GM23248 (cell line): ENCODE measurements around the gene KRTAP17-1. TPM values are rescaled to one million over a fixed set of nuclear protein-coding genes. Genes with fewer than 3 reads are reported as not detected.
A peak's percentile ranks its signal among the peaks of the same experiment; 100 is the strongest.

Experiments
- DNase-seq: peaks from one replicate; pipeline ENCODE4 v3.0.0-alpha.2; 2015
- H2AFZ ChIP-seq: fragments of 200-600 bp; sonication (generic); 2 replicates; pipeline ENCODE4 v1.6.1; 2016; ENCODE audit warnings: antibody characterized with exemption
- H3F3A ChIP-seq: fragments of 200-600 bp; sonication (generic); 2 replicates; pipeline ENCODE4 v1.6.1; 2016; ENCODE audit warnings: mild to moderate bottlenecking, antibody characterized with exemption, mixed run types; ENCODE audit not compliant: insufficient read depth
- H3K27ac ChIP-seq: fragments of 200-600 bp; sonication (generic); 2 replicates; pipeline ENCODE4 v1.5.1; 2016; ENCODE audit warnings: mild to moderate bottlenecking
- H3K27me3 ChIP-seq: fragments of 200-600 bp; sonication (generic); replicated peaks from 2 replicates; pipeline ENCODE4 v1.6.1; 2016; ENCODE audit warnings: mild to moderate bottlenecking; ENCODE audit not compliant: insufficient read depth
- H3K36me3 ChIP-seq: fragments of 200-600 bp; sonication (generic); 2 replicates; pipeline ENCODE4 v1.6.1; 2016; ENCODE audit warnings: low read depth, mild to moderate bottlenecking
- H3K4me1 ChIP-seq: fragments of 200-600 bp; sonication (generic); 2 replicates; pipeline ENCODE4 v1.6.1; 2016; ENCODE audit warnings: mild to moderate bottlenecking; ENCODE audit not compliant: insufficient read depth
- H3K4me2 ChIP-seq: fragments of 200-600 bp; sonication (generic); one replicate; pipeline ENCODE4 v1.6.1; 2016; ENCODE audit warnings: mild to moderate bottlenecking; ENCODE audit not compliant: unreplicated experiment
- H3K4me3 ChIP-seq: fragments of 200-600 bp; sonication (generic); 2 replicates; pipeline ENCODE4 v1.5.1; 2016; ENCODE audit warnings: mild to moderate bottlenecking
- H3K79me2 ChIP-seq: fragments of 200-600 bp; sonication (generic); 2 replicates; pipeline ENCODE4 v1.6.1; 2016; ENCODE audit warnings: mild to moderate bottlenecking; ENCODE audit not compliant: insufficient read depth
- H3K9ac ChIP-seq: fragments of 200-600 bp; sonication (generic); 2 replicates; pipeline ENCODE4 v1.6.1; 2016; ENCODE audit warnings: mild to moderate bottlenecking
- H3K9me2 ChIP-seq: fragments of 200-600 bp; sonication (generic); 2 replicates; pipeline ENCODE4 v1.6.1; 2016; ENCODE audit warnings: mixed run types, mild to moderate bottlenecking, moderate library complexity; ENCODE audit not compliant: insufficient read depth
- H3K9me3 ChIP-seq: fragments of 200-600 bp; sonication (generic); one replicate; pipeline ENCODE4 v1.6.1; 2017; ENCODE audit warnings: low read depth
- H4K20me1 ChIP-seq: fragments of 200-600 bp; sonication (generic); 2 replicates; pipeline ENCODE4 v1.6.0; 2016; ENCODE audit not compliant: insufficient read depth
- EZH2 ChIP-seq: fragments of 200-600 bp; sonication (generic); IDR thresholded peaks from 2 replicates; pipeline ENCODE4 v1.6.1; 2018; ENCODE audit warnings: antibody characterized with exemption, mild to moderate bottlenecking; ENCODE audit not compliant: insufficient read depth, poor library complexity, severe bottlenecking
- EZH2phosphoT487 ChIP-seq: fragments of 200-600 bp; sonication (generic); IDR thresholded peaks from 2 replicates; pipeline ENCODE4 v1.6.1; 2018; ENCODE audit warnings: antibody characterized with exemption, moderate library complexity, mild to moderate bottlenecking, low read depth; ENCODE audit not compliant: insufficient read depth
- WGBS, 2 experiments: methylation state at CpG; one replicate each; pipeline ENCODE4 v1.1.6; 2015 to 2017; ENCODE audit warnings: low lambda C conversion rate in 2 of 2, low coverage in 1 of 2; ENCODE audit errors: missing lambda C conversion rate in 2 of 2; 5-methylcytosine and 5-hydroxymethylcytosine counted together
- in situ Hi-C: fragments of 300-500 bp; cut with MboI; formaldehyde crosslinking; loops from 2 replicates; pipeline ENCODE4 v1.15.0; 2020
- polyA plus RNA-seq: library from polyadenylated mRNA; unstranded; fragments of >200 nt; fragmentation: Nextera tagmentation; extraction: Ambion mirVana; gene quantifications from 2 replicates; pipeline ENCODE4 v1.2.1, GENCODE V29; 2016
- total RNA-seq: library from RNA; depleted of rRNA; stranded (reverse); fragments of >200 nt; shearing (Covaris generic); gene quantifications from 2 replicates; pipeline ENCODE4 v1.2.3, GENCODE V29; 2014

The KRTAP17-1 gene
- total and polyA plus RNA-seq, 2 experiments from 2014 or later = not detected

DNA sequence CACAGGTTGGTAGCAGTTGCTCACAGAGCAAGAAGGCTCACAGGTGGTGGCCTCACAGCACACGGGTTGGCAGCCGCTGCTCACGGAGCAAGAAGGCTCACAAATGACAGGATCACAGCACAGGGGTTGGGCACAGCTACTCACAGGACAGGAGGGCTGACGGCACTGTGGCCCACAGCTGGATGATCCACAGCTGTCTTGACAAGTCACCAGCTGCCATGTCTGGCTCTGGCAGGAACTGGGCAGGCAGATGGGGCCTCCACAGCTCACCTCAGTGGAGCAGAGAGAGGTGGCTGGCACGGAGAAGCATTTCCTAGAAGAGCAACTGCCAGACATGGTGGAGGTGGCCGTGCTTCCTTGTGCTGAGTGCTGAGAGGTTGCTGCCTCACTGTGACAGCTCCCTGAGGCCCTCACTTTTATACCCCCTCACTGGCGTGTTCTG lies 6.6 kb downstream of the KRTAP17-1 start, which contains the start of gene KRTAP16-1:
Gene KRTAP16-1, minus strand, starts transcription at position 392 of the 442 bp plus-strand sequence. Its CDS starts 56 bp downstream, at position 336.
- peaks cover 3% of the 10 kb centered on the region; the same call in 1 of the 2 replicates for H3K9me2 ChIP-seq
- WGBS, 2 experiments = 75 to 80% methylated on average over 7 of the region's 7 CpGs
- H3K79me2 ChIP-seq = no peaks in the 10 kb centered on the region
- no peaks in the 10 kb centered on the region for H3K9me3 ChIP-seq
- no peaks in the 10 kb centered on the region for H3K27me3 ChIP-seq
- no peak within 1 kb of the TSS for H3K9ac ChIP-seq
- no peak for TF ChIP-seq EZH2phosphoT487
- no peak for TF ChIP-seq EZH2
- H4K20me1 ChIP-seq = no peaks in the 10 kb centered on the region
- no peak within 1 kb of the TSS for H3K4me2 ChIP-seq
- DNase-seq = no peak
- H3K27ac ChIP-seq = no peak within 1 kb of the TSS
- in situ Hi-C loops = no loop called here
- no peaks in the 10 kb centered on the region for H3K36me3 ChIP-seq
- no peak within 1 kb of the TSS for H3K4me3 ChIP-seq
- H2AFZ ChIP-seq = peak within 1 kb of the TSS; percentile 28; the same call in 1 of the 2 replicates
- H3K4me1 ChIP-seq = no peaks in the 10 kb centered on the region
- no peaks in the 10 kb centered on the region for H3F3A ChIP-seq

GRCh38 chr17:41308251-41308917 lies 7.1 kb downstream of the KRTAP17-1 start:
- in situ Hi-C loops = no loop called here
- WGBS, 2 experiments = 43% methylated on average over 10 of the region's 10 CpGs
- peak overlapping the region; percentile 28; the same call in 1 of the 2 replicates for H2AFZ ChIP-seq
- DNase-seq = peak; percentile 27
- H4K20me1 ChIP-seq = no peaks in the 10 kb centered on the region
- H3K4me2 ChIP-seq = no peak overlapping the region
- TF ChIP-seq EZH2 (no peak), EZH2phosphoT487 (no peak)
- H3K4me1 ChIP-seq = no peaks in the 10 kb centered on the region
- H3K36me3 ChIP-seq = no peaks in the 10 kb centered on the region
- H3K9ac ChIP-seq = no peak overlapping the region
- peaks cover 3% of the 10 kb centered on the region; the same call in 1 of the 2 replicates for H3K9me2 ChIP-seq
- no peak overlapping the region for H3K27ac ChIP-seq
- H3F3A ChIP-seq = no peaks in the 10 kb centered on the region
- no peaks in the 10 kb centered on the region for H3K27me3 ChIP-seq
- H3K79me2 ChIP-seq = no peaks in the 10 kb centered on the region
- H3K4me3 ChIP-seq = no peak overlapping the region
- no peaks in the 10 kb centered on the region for H3K9me3 ChIP-seq

DNA sequence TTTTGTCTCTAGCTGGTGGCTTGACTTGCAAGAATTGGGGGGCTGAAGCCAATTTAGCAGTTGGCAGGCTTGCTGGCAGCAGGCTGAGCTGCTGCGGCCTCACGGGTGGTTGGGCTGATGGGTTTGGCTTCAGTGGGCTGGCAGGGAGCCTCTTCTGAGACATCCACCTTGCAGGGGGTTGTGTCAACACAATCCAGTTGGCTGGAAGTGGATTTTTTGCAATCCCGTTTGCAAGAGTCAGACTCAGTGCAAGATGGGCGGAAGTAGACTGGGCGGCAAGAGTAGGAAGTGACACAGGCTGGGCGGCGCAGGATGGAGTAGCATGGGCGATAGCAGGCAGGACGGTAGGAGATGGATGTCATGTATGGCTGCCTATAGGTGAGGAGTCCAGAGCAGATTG lies 7.9 kb downstream of the KRTAP17-1 start:
- Histone ChIP-seq H3K9ac (no peak overlapping the region), H3K9me3 (no peaks in the 10 kb centered on the region), H3K27me3 (no peaks in the 10 kb centered on the region), H3K4me1 (no peaks in the 10 kb centered on the region), H2AFZ (no peak overlapping the region), H3K27ac (no peak overlapping the region), H3K4me2 (no peak overlapping the region), H3K4me3 (no peak overlapping the region), H3F3A (no peaks in the 10 kb centered on the region), H4K20me1 (no peaks in the 10 kb centered on the region), H3K9me2 (peaks cover 3% of the 10 kb centered on the region; the same call in 1 of the 2 replicates), H3K79me2 (no peaks in the 10 kb centered on the region), H3K36me3 (no peaks in the 10 kb centered on the region)
- in situ Hi-C loops = no loop called here
- DNase-seq = peak; percentile 60
- TF ChIP-seq EZH2phosphoT487 = no peak
- TF ChIP-seq EZH2 = no peak
- WGBS, 2 experiments = 46 to 49% methylated on average over 9 of the region's 9 CpGs

- H3F3A ChIP-seq = no peaks in the 10 kb centered on the region
- no peak overlapping the region for H3K9ac ChIP-seq
- no peak overlapping the region for H3K4me3 ChIP-seq
- no peaks in the 10 kb centered on the region for H3K27me3 ChIP-seq
- TF ChIP-seq EZH2 (no peak), EZH2phosphoT487 (no peak)
- no peak overlapping the region for H2AFZ ChIP-seq
- no peaks in the 10 kb centered on the region for H4K20me1 ChIP-seq
- no peak overlapping the region for H3K27ac ChIP-seq
- no peak overlapping the region for H3K4me2 ChIP-seq
- DNase-seq = no peak
- H3K9me2 ChIP-seq = no peaks in the 10 kb centered on the region
- H3K36me3 ChIP-seq = no peaks in the 10 kb centered on the region
- WGBS, 2 experiments = 62% methylated on average over 12 of the region's 12 CpGs
- H3K9me3 ChIP-seq = no peaks in the 10 kb centered on the region
- H3K79me2 ChIP-seq = no peaks in the 10 kb centered on the region
- in situ Hi-C loops = no loop called here
- H3K4me1 ChIP-seq = no peaks in the 10 kb centered on the region
Measured at GRCh38 chr17:41304091-41304490, 11.4 kb downstream of the KRTAP17-1 start.
